Kidney (tissue), 14 donors: Measurements from ENCODE around the gene KCNIP3. TPM values are rescaled to one million over a fixed set of nuclear protein-coding genes. Genes with fewer than 3 reads are reported as not detected.

Experiments
- DNase-seq, 5 donors: peaks; one replicate each; pipeline ENCODE4 v3.0.0-alpha.2; 2013 to 2020
- FAIRE-seq: peaks from 2 replicates; lab custom pipeline; 2012; peaks lifted over from hg19 to GRCh38; lab: Jason Lieb, UNC
- H3K27ac ChIP-seq, 2 donors: one replicate each; pipeline ENCODE4 v1.7.0; 2013; ENCODE audit warnings: low read depth in 2 of 2, low read length in 2 of 2, inconsistent platforms in 1 of 2
- H3K27me3 ChIP-seq: one replicate; pipeline ENCODE4 v1.7.1; 2013; ENCODE audit warnings: low read length, inconsistent platforms; ENCODE audit not compliant: control insufficient read depth, insufficient read depth
- H3K36me3 ChIP-seq, 3 donors: one replicate each; pipeline versions ENCODE4 v1.7.0 to v1.7.1; 2013; ENCODE audit warnings: low read length in 3 of 3, control low read depth in 1 of 3, inconsistent platforms in 1 of 3; ENCODE audit not compliant: insufficient read depth in 3 of 3, control insufficient read depth in 2 of 3
- H3K4me1 ChIP-seq, 3 donors: one replicate each; pipeline versions ENCODE4 v1.7.0 to v1.7.1; 2013; ENCODE audit warnings: low read length in 3 of 3, inconsistent platforms in 1 of 3, low read depth in 1 of 3; ENCODE audit not compliant: control insufficient read depth in 2 of 3, insufficient read depth in 2 of 3
- H3K4me3 ChIP-seq, 3 donors: one replicate each; pipeline versions ENCODE4 v1.7.0 to v1.8.1; 2013; ENCODE audit warnings: low read length in 3 of 3, control low read depth in 1 of 3, inconsistent platforms in 1 of 3
- H3K9ac ChIP-seq, 3 donors: one replicate each; pipeline versions ENCODE4 v1.7.0 to v1.7.1; 2013; ENCODE audit warnings: low read length in 3 of 3, control low read depth in 1 of 3, inconsistent platforms in 1 of 3
- H3K9me3 ChIP-seq, 3 donors: one replicate each; pipeline versions ENCODE4 v1.7.0 to v1.7.1; 2013; ENCODE audit warnings: low read length in 3 of 3, control low read depth in 1 of 3, inconsistent platforms in 1 of 3; ENCODE audit not compliant: control insufficient read depth in 2 of 3, insufficient read depth in 1 of 3
- CTCF ChIP-seq: IDR thresholded peaks from 3 replicates; pipeline ENCODE4 v1.5.1; 2012; ENCODE audit warnings: mild to moderate bottlenecking, moderate library complexity, borderline replicate concordance; ENCODE audit not compliant: insufficient read depth; ENCODE audit errors: extremely low read depth
- intact Hi-C: fragments of 100-400 bp; cut with DNase I; formaldehyde crosslinking; loops from one replicate; pipeline ENCODE4 v1.11.1; 2022
- polyA plus RNA-seq: library from polyadenylated mRNA; stranded (reverse); fragments of 350-450 nt; fragmentation: Illumina TruSeq; extraction: RNeasy Lipid Tissue Mini Kit (QIAGEN cat#74804); gene quantifications from one replicate; pipeline ENCODE4 v1.2.3, GENCODE V29; 2014; ENCODE audit warnings: low read depth, low replicate concordance; ENCODE audit not compliant: insufficient read depth
- total RNA-seq: library from RNA; stranded (reverse); fragmentation: NEBNext Ultra II Directional; extraction: Animal tissue kit (Norgen Biotek cat#: 25700); gene quantifications from one replicate; pipeline ENCODE4 v1.2.1, GENCODE V29; 2021
- donor health status: control.
- donor health status: control.
- donor health status: control.
- donor health status: control.
- donor health status: control.
- donor health status: DM: yes; HTN: yes; CAD: no.
- donor health status: Normal renal cell carcinoma (clear cell type).

The KCNIP3 gene
- total and polyA plus RNA-seq, 2 donors from 2014 or later: 14.8 to 27.6 TPM

GRCh38 chr2:95274291-95275150, 22.6 kb upstream of the KCNIP3 start, which contains the start of gene PROM2:
Gene PROM2 (plus strand): TSS chr2:95274449. CDS start chr2:95274586, 137 bp downstream.
- peaks cover 0 to 4% (median 0%) of the 10 kb centered on the region in 3 donors for H3K36me3 ChIP-seq
- DNase-seq (peak; percentile 84 to 93 (median 90)), FAIRE-seq (no peak)
- intact Hi-C loops: no loop called here
- peak within 1 kb of the TSS in 2 of 3 donors; percentile 40 to 61 for H3K4me3 ChIP-seq
- no peaks in the 10 kb centered on the region for H3K27me3 ChIP-seq
- peaks cover 0 to 17% (median 0%) of the 10 kb centered on the region in 3 donors for H3K4me1 ChIP-seq
- peak within 1 kb of the TSS; percentile 81 to 89 for H3K27ac ChIP-seq
- no peaks in the 10 kb centered on the region for H3K9me3 ChIP-seq
- peak within 1 kb of the TSS in 2 of 3 donors; percentile 5 to 58 for H3K9ac ChIP-seq
- TF ChIP-seq CTCF: no peak

DNA sequence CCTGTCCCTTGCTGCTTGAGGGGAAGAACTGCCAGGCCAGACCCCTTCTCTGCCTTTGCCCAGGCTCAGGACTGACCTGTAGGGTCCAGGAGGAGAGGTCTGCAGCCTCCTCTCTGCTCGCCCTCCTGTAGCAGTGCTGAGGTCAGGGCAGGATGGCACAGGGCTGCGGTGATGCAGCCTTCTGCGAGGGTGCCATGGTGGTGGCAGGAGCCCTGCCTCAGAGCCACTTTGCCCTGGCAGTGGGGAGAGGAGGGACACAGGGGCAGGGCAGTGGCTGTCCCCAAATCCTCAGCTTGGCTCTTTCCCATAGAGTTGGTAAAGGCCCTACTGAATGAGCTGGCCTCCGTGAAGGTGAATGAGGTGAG, 22.0 kb upstream of the KCNIP3 start:
- H3K4me1 ChIP-seq: peaks cover 0 to 17% (median 0%) of the 10 kb centered on the region in 3 donors
- peak overlapping the region; percentile 81 to 89 for H3K27ac ChIP-seq
- H3K36me3 ChIP-seq: peaks cover 0 to 6% (median 0%) of the 10 kb centered on the region in 3 donors
- TF ChIP-seq CTCF: no peak
- H3K27me3 ChIP-seq: no peaks in the 10 kb centered on the region
- intact Hi-C loops: no loop called here
- H3K9me3 ChIP-seq: no peaks in the 10 kb centered on the region
- H3K9ac ChIP-seq: peak overlapping the region in 2 of 3 donors; percentile 5 to 52
- peak overlapping the region in 2 of 3 donors; percentile 40 to 61 for H3K4me3 ChIP-seq
- FAIRE-seq (no peak), DNase-seq (peak in 1 of 5 donors; percentile 49)

- DNase-seq (peak in 1 of 5 donors; percentile 78), FAIRE-seq (no peak)
- Histone ChIP-seq H3K27ac (peak overlapping the region; percentile 81 to 89), H3K9ac (peak overlapping the region in 1 of 3 donors; percentile 52), H3K4me1 (peaks cover 0 to 17% (median 0%) of the 10 kb centered on the region in 3 donors), H3K27me3 (no peaks in the 10 kb centered on the region), H3K4me3 (peak overlapping the region in 2 of 3 donors; percentile 18 to 61), H3K36me3 (peaks cover 0 to 8% (median 0%) of the 10 kb centered on the region in 3 donors), H3K9me3 (no peaks in the 10 kb centered on the region)
- intact Hi-C loops: no loop called here
- TF ChIP-seq CTCF: no peak
These were observed 21.4 kb upstream of the KCNIP3 start for GRCh38 chr2:95275601-95276243.
